Transverse colon (tissue), 4 donors: ENCODE data around the gene SP110. TPM values are rescaled to one million over a fixed set of nuclear protein-coding genes. Genes with fewer than 3 reads are reported as not detected.
"Not testable (repeated sequence)": the region's sequence is repeated elsewhere in the genome, so short reads cannot be mapped to it uniquely, and the experiment has no call there.

Source experiments
- DNase-seq: peaks from one replicate; pipeline ENCODE4 v3.0.0-alpha.2; 2019
- H3K27ac ChIP-seq, 4 donors: fragments of 200-600 bp; sonication (generic); 2 replicates each; pipeline ENCODE4 v1.5.1; 2016 to 2018; ENCODE audit warnings: inconsistent platforms in 4 of 4
- H3K27me3 ChIP-seq: fragments of 200-600 bp; sonication (generic); 2 replicates; pipeline ENCODE4 v1.5.1; 2017; ENCODE audit warnings: inconsistent platforms
- H3K36me3 ChIP-seq, 4 donors: fragments of 200-600 bp; sonication (generic); 2 replicates each; pipeline ENCODE4 v1.5.1; 2017 to 2019; ENCODE audit warnings: inconsistent platforms in 4 of 4
- H3K4me1 ChIP-seq, 4 donors: fragments of 200-600 bp; sonication (generic); 2 replicates each; pipeline ENCODE4 v1.5.1; 2017 to 2020; ENCODE audit warnings: inconsistent platforms in 4 of 4
- H3K4me3 ChIP-seq, 4 donors: fragments of 200-600 bp; sonication (generic); 1 replicate in 1 of 4; 2 replicates in 3 of 4; pipeline versions ENCODE4 v1.5.1 to v1.6.1; 2017 to 2019; ENCODE audit warnings: inconsistent platforms in 4 of 4
- H3K9me3 ChIP-seq, 2 donors: fragments of 200-600 bp; sonication (generic); 2 replicates each; pipeline ENCODE4 v1.5.1; 2017 to 2019; ENCODE audit warnings: inconsistent platforms in 2 of 2
- CTCF ChIP-seq, 5 experiments: fragments of 200-600 bp in 3 of 5; fragments of 450-650 bp in 2 of 5; sonication (generic) in 3 of 5; IDR thresholded peaks; 1 replicate in 2 of 5; 2 replicates in 3 of 5; pipeline ENCODE4 v1.5.1; 2016 to 2017; ENCODE audit warnings: antibody characterized with exemption in 5 of 5, inconsistent platforms in 3 of 5, mild to moderate bottlenecking in 2 of 5, moderate library complexity in 1 of 5
- EP300 ChIP-seq: sonication (generic); formaldehyde crosslinking; IDR thresholded peaks from one replicate; pipeline ENCODE4 v1.6.1; 2017; ENCODE audit warnings: antibody characterized with exemption, low read depth
- POLR2A ChIP-seq: fragments of 450-650 bp; IDR thresholded peaks from one replicate; pipeline ENCODE4 v1.6.1; 2016; ENCODE audit warnings: antibody characterized with exemption, mild to moderate bottlenecking, moderate library complexity
- POLR2AphosphoS5 ChIP-seq, 3 donors: sonication (generic); formaldehyde crosslinking; IDR thresholded peaks; one replicate each; pipeline ENCODE4 v1.6.1; 2016; ENCODE audit warnings: antibody characterized with exemption in 3 of 3
- WGBS, 2 donors: methylation state at CpG; one replicate each; pipeline ENCODE4 v1.1.5; 2018; ENCODE audit warnings: low coverage in 1 of 2; 5-methylcytosine and 5-hydroxymethylcytosine counted together
- in situ Hi-C, 4 donors: fragments of 200-750 bp; cut with MboI; loops; one replicate each; pipeline versions ENCODE4 v1.15.0 to v1.15.1; 2017; ENCODE audit warnings: low sequenced_read_pairs in 3 of 4, low pct_ligation_motif_present in 1 of 4, low pct_unique_long_range_greater_than_20kb in 1 of 4
- intact Hi-C: fragments of 100-400 bp; cut with DNase I; formaldehyde crosslinking; loops from one replicate; pipeline ENCODE4 v1.15.1; 2023; ENCODE audit warnings: low total_unique reads
- total RNA-seq, 4 donors: library from RNA; depleted of rRNA; stranded (reverse); fragments of >200 nt; gene quantifications; one replicate each; pipeline ENCODE4 v1.1.0, GENCODE V29; 2016

SP110 gene
- total RNA-seq, 4 donors from 2014 or later: 15.0 to 38.4 (median 29.5) TPM

GRCh38 chr2:230124757-230125431 lies 94.9 kb downstream of the SP110 start:
- DNase-seq: peak; percentile 32
- WGBS, 2 donors: 63 to 66% methylated on average over 6 to 11 of the region's 11 CpGs
- no peak overlapping the region for H3K4me3 ChIP-seq
- H3K27ac ChIP-seq: no peak overlapping the region
- peaks cover 0 to 19% (median 8%) of the 10 kb centered on the region in 4 donors for H3K4me1 ChIP-seq
- intact Hi-C loops: loop anchor here (5.0 kb wide), 1 partner anchor 893 kb away; no protein-coding TSS in a partner anchor
- TF ChIP-seq CTCF (IDR thresholded peaks at IDR 0.05): no peak
- no peak for TF ChIP-seq POLR2A
- no peak for TF ChIP-seq EP300
- TF ChIP-seq POLR2AphosphoS5 (IDR thresholded peaks at IDR 0.05): no peak
- H3K36me3 ChIP-seq: no peaks in the 10 kb centered on the region
- no peaks in the 10 kb centered on the region for H3K9me3 ChIP-seq
- in situ Hi-C loops: no loop called here
- H3K27me3 ChIP-seq: no peaks in the 10 kb centered on the region

DNA sequence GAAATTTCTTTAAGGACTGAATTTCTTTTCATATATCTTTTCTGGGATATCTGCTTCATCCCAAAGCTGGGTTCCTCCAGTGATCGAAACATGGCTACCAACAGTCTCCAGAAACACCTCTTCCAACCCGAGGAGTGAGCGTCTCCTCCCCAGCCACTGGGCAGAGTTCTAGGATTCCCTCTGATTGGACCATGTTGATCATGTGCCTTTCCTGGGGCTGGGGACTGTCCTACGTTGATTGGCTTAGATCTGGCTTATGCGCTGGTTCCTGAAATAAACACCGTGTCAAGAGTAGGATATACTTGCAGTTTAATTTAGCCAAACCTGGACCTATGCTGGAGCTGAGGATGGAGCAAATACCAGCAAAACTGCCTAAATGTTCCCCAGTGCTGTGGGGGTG lies 95.5 kb downstream of the SP110 start:
- peaks cover 0 to 12% (median 5%) of the 10 kb centered on the region in 4 donors for H3K4me1 ChIP-seq
- H3K9me3 ChIP-seq: no peaks in the 10 kb centered on the region
- no peak for TF ChIP-seq EP300
- no peak for TF ChIP-seq POLR2A
- TF ChIP-seq POLR2AphosphoS5 (IDR thresholded peaks at IDR 0.05): no peak
- no peak for TF ChIP-seq CTCF (IDR thresholded peaks at IDR 0.05)
- no peaks in the 10 kb centered on the region for H3K27me3 ChIP-seq
- in situ Hi-C loops: no loop called here
- intact Hi-C loops: loop anchor here (5.0 kb wide), 1 partner anchor 892 kb away; no protein-coding TSS in a partner anchor
- H3K4me3 ChIP-seq: no peak overlapping the region
- H3K36me3 ChIP-seq: no peaks in the 10 kb centered on the region
- no peak for DNase-seq
- H3K27ac ChIP-seq: no peak overlapping the region
- 97% methylated on average over 6 of the region's 6 CpGs; no CpG with 5 or more reads in 1 of the 2 donors for WGBS, 2 donors

GRCh38 chr2:230120376-230120775 lies 99.4 kb downstream of the SP110 start:
- DNase-seq, in situ Hi-C loops, H3K4me3 ChIP-seq, H3K27ac ChIP-seq, H3K36me3 ChIP-seq, H3K9me3 ChIP-seq, H3K27me3 ChIP-seq, H3K4me1 ChIP-seq: not testable (repeated sequence)
- 94% methylated on average over 2 of the region's 2 CpGs; no CpG with 5 or more reads in 1 of the 2 donors for WGBS, 2 donors
- intact Hi-C loops: loop anchor here (5.0 kb wide), 1 partner anchor 888 kb away; no protein-coding TSS in a partner anchor

- H3K36me3 ChIP-seq, H3K9me3 ChIP-seq, H3K27me3 ChIP-seq, in situ Hi-C loops, H3K4me1 ChIP-seq, H3K4me3 ChIP-seq, H3K27ac ChIP-seq, DNase-seq: not testable (repeated sequence)
- WGBS, 2 donors: 100% methylated on average over 1 of the region's 1 CpG
- intact Hi-C loops: loop anchor here (5.0 kb wide), 1 partner anchor 888 kb away; no protein-coding TSS in a partner anchor
These were observed 100.0 kb downstream of the SP110 start for GRCh38 chr2:230119827-230120226.

Other genes starting within 250 kb of the SP110 start
- 1 to 10 TPM in 2 of 4 donors, under 1 TPM in 1, not detected in 1; 0.68 to 3.2 (median 3.0) TPM for gene SLC16A14, start 151.1 kb downstream of the SP110 start, total RNA-seq
- gene SP140, start 5.8 kb upstream of the SP110 start, total RNA-seq: 10 to 100 TPM in 1 of 4 donors, 1 to 10 TPM in 3; 2.6 to 12.7 (median 7.3) TPM
- 10 to 100 TPM in 2 of 4 donors, 1 to 10 TPM in 2; 6.8 to 32.9 (median 17.9) TPM for gene SP140L, start 107.2 kb upstream of the SP110 start, total RNA-seq
- gene SP100, start 196.2 kb upstream of the SP110 start, total RNA-seq: 100 to 1,000 TPM in 2 of 4 donors, 10 to 100 TPM in 2; 44.6 to 252 (median 99.7) TPM